GM20431 (cell line): ENCODE measurements around the gene KREMEN2.

ENCODE experiments used
- in situ Hi-C: fragments of 300-500 bp; cut with MseI, MboI; formaldehyde crosslinking; loops from one replicate; pipeline ENCODE4 v1.15.0; 2020; ENCODE audit warnings: low sequenced_read_pairs; ENCODE audit not compliant: unreplicated experiment

The KREMEN2 gene

GRCh38 chr16:3015865-3016521 is 51.9 kb downstream of the KREMEN2 start:
- in situ Hi-C loops, result no loop called here

DNA sequence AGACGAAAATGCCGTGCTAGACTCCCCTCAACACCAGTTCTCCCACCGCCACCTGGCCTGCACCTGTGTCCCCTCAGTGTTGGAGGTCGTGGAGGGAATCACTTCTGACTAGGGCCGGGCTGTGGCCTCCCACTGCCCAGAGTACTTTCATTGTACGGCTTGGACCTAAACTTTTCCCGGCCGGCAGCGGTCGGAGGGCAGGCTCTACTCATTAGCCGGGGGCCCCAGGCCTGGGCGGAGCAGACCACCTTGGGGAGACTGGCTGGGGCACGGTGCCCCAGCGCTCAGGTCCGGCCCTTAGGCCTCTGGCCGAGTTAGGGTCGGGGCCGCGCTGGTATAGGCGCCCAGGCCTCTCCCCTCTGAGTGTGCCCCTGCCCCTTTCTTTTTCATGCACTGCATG is 53.3 kb downstream of the KREMEN2 start:
- in situ Hi-C loops, result no loop called here
